Hematopoietic multipotent progenitor cell treated with erythropoietin and hydrocortisone succinate and interleukin-3 and kit ligand, for 17 days (in vitro differentiated cells): ENCODE data around the gene ID2.

Experiments used
- DNase-seq: peaks from one replicate; pipeline ENCODE4 v3.0.0-alpha.2; 2015; ENCODE audit warnings: low spot score

ID2 gene

GRCh38 chr2:8681786-8682692 is at the start of gene ID2:
TSS of gene ID2 (plus strand) at chr2:8682056. CDS start at chr2:8682166, 110 bp downstream.
- peak; percentile 100 for DNase-seq

- no peak for DNase-seq
These were observed 49.1 kb upstream of the ID2 start for GRCh38 chr2:8632755-8633154.

- no peak for DNase-seq
These were observed 48.6 kb upstream of the ID2 start for GRCh38 chr2:8633186-8633734.

GRCh38 chr2:8633735-8634313 is 48.0 kb upstream of the ID2 start:
- no peak for DNase-seq

GRCh38 chr2:8634466-8635172 is 47.2 kb upstream of the ID2 start:
- no peak for DNase-seq

GRCh38 chr2:8636041-8636491 is 45.8 kb upstream of the ID2 start:
- DNase-seq, result no peak

- no peak for DNase-seq
These were observed 44.9 kb upstream of the ID2 start for GRCh38 chr2:8636721-8637636.

- DNase-seq, result no peak
These were observed 43.5 kb upstream of the ID2 start for GRCh38 chr2:8638327-8638726.

- DNase-seq, result no peak
These were observed 42.7 kb upstream of the ID2 start for GRCh38 chr2:8639122-8639635.

GRCh38 chr2:8640498-8640897 is 41.4 kb upstream of the ID2 start:
- DNase-seq, result no peak

GRCh38 chr2:8641301-8641965 is 40.4 kb upstream of the ID2 start:
- DNase-seq, result no peak

GRCh38 chr2:8642366-8643068 is 39.3 kb upstream of the ID2 start:
- DNase-seq, result no peak

GRCh38 chr2:8643250-8643995 is 38.4 kb upstream of the ID2 start:
- no peak for DNase-seq

GRCh38 chr2:8643996-8644356 is 37.9 kb upstream of the ID2 start:
- no peak for DNase-seq

GRCh38 chr2:8644605-8645175 is 37.2 kb upstream of the ID2 start:
- peak; percentile 61 for DNase-seq

- no peak for DNase-seq
These were observed 36.6 kb upstream of the ID2 start for GRCh38 chr2:8645176-8645831.

GRCh38 chr2:8646731-8647461 is 35.0 kb upstream of the ID2 start:
- DNase-seq, result no peak

- DNase-seq, result no peak
These were observed 34.4 kb upstream of the ID2 start for GRCh38 chr2:8647462-8647857.
